ENCODE data around the gene NISCH. TPM values are rescaled to one million over a fixed set of nuclear protein-coding genes. Genes with fewer than 3 reads are reported as not detected.

Gene NISCH
- total and polyA plus RNA-seq, 4 donors: 91.5 to 161 (median 113) TPM

DNA sequence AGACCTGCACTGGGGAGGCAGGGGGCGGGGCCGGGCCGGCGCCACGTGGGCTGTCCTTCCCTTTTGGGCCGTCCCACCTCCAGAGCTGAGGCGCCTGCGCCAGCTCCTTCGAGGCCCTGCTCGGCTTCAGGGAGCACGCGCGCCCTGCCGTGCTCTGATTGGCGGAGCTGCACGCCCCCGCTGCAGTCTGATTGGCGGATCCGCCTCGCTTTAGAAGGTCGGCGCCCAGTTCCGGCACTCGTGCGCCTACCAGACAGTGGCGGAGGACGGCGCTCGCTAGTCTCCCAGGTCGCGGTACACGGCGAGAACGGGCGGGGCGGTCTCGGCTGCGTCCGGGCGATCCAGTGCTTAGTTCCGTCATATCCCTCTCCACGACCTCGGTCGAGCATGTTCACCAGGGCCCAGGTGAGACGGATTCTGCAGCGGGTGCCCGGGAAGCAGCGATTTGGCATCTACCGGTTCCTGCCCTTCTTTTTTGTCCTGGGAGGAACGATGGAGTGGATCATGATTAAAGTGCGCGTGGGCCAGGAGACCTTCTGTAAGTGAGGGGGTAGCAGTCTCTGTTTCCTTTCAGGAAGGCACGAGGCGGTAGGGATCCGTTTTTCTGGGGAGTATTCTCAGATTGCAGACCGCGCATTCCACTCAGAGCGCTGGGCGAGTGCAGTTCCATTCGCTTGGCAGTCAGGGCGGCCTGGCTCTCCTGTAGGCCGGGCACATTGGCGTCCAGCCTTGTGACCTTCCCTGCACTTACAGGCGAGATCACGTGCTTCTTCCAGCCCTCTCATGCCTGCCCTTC, 81.2 kb downstream of the NISCH start, which contains the start of gene UQCC5:
Gene UQCC5 (plus strand): TSS at position 237 of the 796 bp plus-strand sequence. CDS start 151 bp downstream, at position 388.
- Histone ChIP-seq H3K36me3 (ENCODE audit: control insufficient read depth, insufficient read depth, low read length) (peaks cover 10% of the 10 kb centered on the region), H3K4me3 (ENCODE audit: low read depth, low read length) (peak within 1 kb of the TSS; percentile 89), H3K27ac (ENCODE audit: low read depth, low read length) (peak within 1 kb of the TSS; percentile 67), H3K4me1 (ENCODE audit: control insufficient read depth, insufficient read depth, low read length) (peaks cover 53% of the 10 kb centered on the region), H3K9me3 (ENCODE audit: control insufficient read depth, insufficient read depth, low read length) (no peaks in the 10 kb centered on the region), H3K27me3 (ENCODE audit: control insufficient read depth, insufficient read depth, low read length) (no peaks in the 10 kb centered on the region)
- under 1% methylated on average over 65 of the region's 65 CpGs for WGBS (ENCODE audit: insufficient coverage)
- peak; percentile 92 to 99 (median 94) for DNase-seq (ENCODE audit: low read depth in 4 of 6, low spot score in 6 of 6)

DNA sequence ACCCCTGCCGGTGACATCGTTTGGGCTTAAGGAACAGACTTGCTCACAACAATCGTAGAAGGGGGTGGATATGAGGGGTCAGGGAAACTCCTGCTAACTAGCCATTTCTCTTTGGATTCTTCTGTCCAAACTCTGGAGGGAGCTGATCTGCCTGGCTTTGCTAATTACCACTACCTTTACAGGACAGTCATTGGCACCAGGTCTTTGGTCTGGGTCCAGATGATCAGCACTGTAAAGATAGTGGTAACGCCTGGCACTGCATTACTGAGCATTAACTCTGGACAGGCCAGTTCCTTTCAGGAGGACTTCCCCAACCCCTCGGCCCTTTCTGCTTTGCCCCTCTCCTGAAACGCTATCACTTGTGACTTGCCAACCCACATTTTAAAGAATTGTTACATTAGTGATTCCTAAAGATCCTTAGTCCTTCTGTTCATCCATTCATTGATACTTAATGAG, 81.8 kb downstream of the NISCH start:
- no peak for DNase-seq (ENCODE audit: low read depth in 4 of 6, low spot score in 6 of 6)
- peaks cover 47% of the 10 kb centered on the region for H3K4me1 ChIP-seq (ENCODE audit: control insufficient read depth, insufficient read depth, low read length)
- 19% methylated on average over 3 of the region's 6 CpGs for WGBS (ENCODE audit: insufficient coverage)

DNA sequence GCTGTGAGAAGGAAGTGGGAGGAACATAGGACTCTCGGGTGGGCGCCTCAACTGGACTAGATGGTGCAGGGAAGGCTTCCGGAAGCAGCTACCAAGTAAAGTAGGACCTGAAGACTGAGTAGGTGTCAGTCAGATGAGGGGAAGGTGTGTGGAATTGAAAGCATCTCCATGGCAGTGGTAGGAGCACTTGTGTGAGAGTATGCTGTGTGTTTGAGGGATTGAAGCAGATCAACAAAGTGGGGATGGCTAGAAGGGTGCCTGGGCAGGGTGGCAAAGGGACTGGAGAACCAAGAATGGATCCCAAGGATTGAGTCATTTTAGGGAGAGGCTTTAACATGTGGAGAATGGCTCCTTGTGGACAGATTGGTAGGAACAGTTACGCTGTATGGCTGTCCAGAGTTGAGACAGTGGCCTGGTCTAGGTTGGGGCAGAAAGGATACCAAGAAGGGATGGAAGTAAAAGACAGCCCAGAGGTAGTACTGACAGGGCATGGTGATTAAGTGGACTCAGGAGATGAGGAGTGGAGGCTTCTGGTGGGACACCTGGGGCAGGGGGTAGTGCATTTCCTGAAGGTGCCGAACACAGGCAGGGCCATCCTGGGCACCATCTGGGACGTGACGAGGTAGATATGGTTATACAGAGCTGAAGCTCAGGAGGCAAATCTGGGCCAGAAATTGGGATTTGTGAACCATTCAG, 82.5 kb downstream of the NISCH start:
- Histone ChIP-seq H3K27me3 (ENCODE audit: control insufficient read depth, insufficient read depth, low read length) (no peaks in the 10 kb centered on the region), H3K4me1 (ENCODE audit: control insufficient read depth, insufficient read depth, low read length) (peaks cover 40% of the 10 kb centered on the region), H3K36me3 (ENCODE audit: control insufficient read depth, insufficient read depth, low read length) (peaks cover 10% of the 10 kb centered on the region), H3K9me3 (ENCODE audit: control insufficient read depth, insufficient read depth, low read length) (no peaks in the 10 kb centered on the region), H3K4me3 (ENCODE audit: low read depth, low read length) (peak overlapping the region; percentile 89), H3K27ac (ENCODE audit: low read depth, low read length) (no peak overlapping the region)
- WGBS (ENCODE audit: insufficient coverage): 84% methylated on average over 5 of the region's 7 CpGs
- no peak for DNase-seq (ENCODE audit: low read depth in 4 of 6, low spot score in 6 of 6)

More for the DNA sequence above, 81.8 kb downstream of the NISCH start:
- H3K9me3 ChIP-seq (ENCODE audit: control insufficient read depth, insufficient read depth, low read length): no peaks in the 10 kb centered on the region
- H3K36me3 ChIP-seq (ENCODE audit: control insufficient read depth, insufficient read depth, low read length): peaks cover 10% of the 10 kb centered on the region
- H3K4me3 ChIP-seq (ENCODE audit: low read depth, low read length): peak overlapping the region; percentile 89
- peak overlapping the region; percentile 67 for H3K27ac ChIP-seq (ENCODE audit: low read depth, low read length)
- H3K27me3 ChIP-seq (ENCODE audit: control insufficient read depth, insufficient read depth, low read length): no peaks in the 10 kb centered on the region

DNA sequence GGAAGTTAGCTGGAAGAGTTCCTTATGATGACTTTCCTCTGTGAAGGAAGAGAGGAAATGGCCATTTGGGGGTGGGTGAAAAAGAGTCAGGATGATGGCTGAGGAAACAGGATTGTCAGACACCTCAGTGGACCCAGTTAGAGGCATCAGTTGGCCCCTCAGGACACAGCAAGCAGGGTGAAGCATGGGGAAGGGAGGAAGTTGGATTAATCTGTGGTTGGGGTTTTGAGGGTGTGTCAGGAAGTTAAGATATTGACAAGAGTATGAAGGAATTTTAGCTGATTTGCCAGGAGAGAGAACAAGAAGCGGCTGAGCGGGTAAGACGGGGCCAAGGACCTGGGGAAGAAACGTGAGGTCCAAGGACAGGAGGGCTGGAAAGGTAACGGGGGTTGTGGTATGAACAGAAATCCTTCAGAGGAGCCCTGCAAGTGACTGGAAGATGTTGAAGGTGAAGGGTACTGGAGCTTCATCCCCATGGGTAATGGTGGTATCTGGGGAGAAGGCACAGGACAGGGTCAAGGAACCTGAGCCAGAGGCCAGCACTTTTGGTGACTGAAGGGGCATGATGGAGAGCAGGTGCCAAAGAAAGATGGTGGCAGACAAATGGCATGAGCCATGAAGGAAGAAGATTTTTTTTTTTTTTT, 83.7 kb downstream of the NISCH start:
- DNase-seq (ENCODE audit: low read depth in 4 of 6, low spot score in 6 of 6): no peak
- peaks cover 12% of the 10 kb centered on the region for H3K36me3 ChIP-seq (ENCODE audit: control insufficient read depth, insufficient read depth, low read length)
- no peak overlapping the region for H3K27ac ChIP-seq (ENCODE audit: low read depth, low read length)
- peaks cover 37% of the 10 kb centered on the region for H3K4me1 ChIP-seq (ENCODE audit: control insufficient read depth, insufficient read depth, low read length)
- H3K4me3 ChIP-seq (ENCODE audit: low read depth, low read length): no peak overlapping the region
- 92% methylated on average over 5 of the region's 5 CpGs for WGBS (ENCODE audit: insufficient coverage)
- no peaks in the 10 kb centered on the region for H3K9me3 ChIP-seq (ENCODE audit: control insufficient read depth, insufficient read depth, low read length)
- H3K27me3 ChIP-seq (ENCODE audit: control insufficient read depth, insufficient read depth, low read length): no peaks in the 10 kb centered on the region

DNA sequence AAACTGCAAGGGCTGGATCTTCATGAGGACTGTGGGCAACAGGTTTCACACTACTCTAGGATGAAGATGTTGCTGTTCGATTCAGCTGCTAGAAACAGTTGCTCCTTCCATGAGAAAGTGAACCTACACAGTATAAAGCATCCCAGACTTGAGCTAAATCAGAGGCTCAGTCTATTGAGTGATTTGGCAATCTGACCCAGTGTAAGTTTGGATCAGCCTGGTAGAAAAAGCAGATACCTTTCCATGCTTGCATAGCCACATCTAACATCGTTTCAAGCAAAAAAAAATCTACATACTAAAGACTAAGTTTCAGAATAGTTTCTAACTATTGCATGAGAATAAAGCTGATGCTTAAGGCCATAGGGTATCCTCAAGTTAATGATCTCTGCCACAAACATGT, 85.6 kb downstream of the NISCH start:
- H3K36me3 ChIP-seq (ENCODE audit: control insufficient read depth, insufficient read depth, low read length): peaks cover 5% of the 10 kb centered on the region
- no peaks in the 10 kb centered on the region for H3K9me3 ChIP-seq (ENCODE audit: control insufficient read depth, insufficient read depth, low read length)
- H3K27me3 ChIP-seq (ENCODE audit: control insufficient read depth, insufficient read depth, low read length): no peaks in the 10 kb centered on the region
- no peak for DNase-seq (ENCODE audit: low read depth in 4 of 6, low spot score in 6 of 6)
- H3K4me3 ChIP-seq (ENCODE audit: low read depth, low read length): no peak overlapping the region
- WGBS (ENCODE audit: insufficient coverage): no CpG with 5 or more reads among the region's 2 CpGs
- peaks cover 20% of the 10 kb centered on the region for H3K4me1 ChIP-seq (ENCODE audit: control insufficient read depth, insufficient read depth, low read length)
- H3K27ac ChIP-seq (ENCODE audit: low read depth, low read length): no peak overlapping the region

Other genes with a start within 250 kb of the NISCH start
- under 1 TPM in 1 of 2 donors, not detected in 1; 0.11 TPM for gene TLR9, start 230.0 kb upstream of the NISCH start, total RNA-seq
- under 1 TPM in 1 of 2 donors, not detected in 1; 0.41 TPM for gene TLR9, start 230.0 kb upstream of the NISCH start, polyA plus RNA-seq (ENCODE audit: insufficient read length in 2 of 2)
- gene TWF2, start 216.4 kb upstream of the NISCH start, total RNA-seq: 10 to 100 TPM; 20.8 to 26.4 TPM
- gene TWF2, start 216.4 kb upstream of the NISCH start, polyA plus RNA-seq (ENCODE audit: insufficient read length in 2 of 2): 10 to 100 TPM; 35.4 to 36.3 TPM
- gene PPM1M, start 209.8 kb upstream of the NISCH start, total RNA-seq: 10 to 100 TPM in 1 of 2 donors, 1 to 10 TPM in 1; 7.9 to 21.0 TPM
- gene PPM1M, start 209.8 kb upstream of the NISCH start, polyA plus RNA-seq (ENCODE audit: insufficient read length in 2 of 2): 10 to 100 TPM; 18.2 to 21.7 TPM
- 100 to 1,000 TPM in 1 of 2 donors, 10 to 100 TPM in 1; 77.1 to 123 TPM for gene WDR82, start 177.0 kb upstream of the NISCH start, total RNA-seq
- gene WDR82, start 177.0 kb upstream of the NISCH start, polyA plus RNA-seq (ENCODE audit: insufficient read length in 2 of 2): 100 to 1,000 TPM; 144 to 159 TPM
- 1 to 10 TPM; 3.6 to 6.5 TPM for gene GLYCTK, start 167.8 kb upstream of the NISCH start, total RNA-seq
- 10 to 100 TPM; 11.6 to 20.1 TPM for gene GLYCTK, start 167.8 kb upstream of the NISCH start, polyA plus RNA-seq (ENCODE audit: insufficient read length in 2 of 2)
- gene DNAH1, start 139.3 kb upstream of the NISCH start, total RNA-seq: 1 to 10 TPM; 4.2 to 9.8 TPM
- 10 to 100 TPM in 1 of 2 donors, 1 to 10 TPM in 1; 10.0 to 12.9 TPM for gene DNAH1, start 139.3 kb upstream of the NISCH start, polyA plus RNA-seq (ENCODE audit: insufficient read length in 2 of 2)
- gene BAP1, start 45.6 kb upstream of the NISCH start, total RNA-seq: 10 to 100 TPM; 63.3 to 67.7 TPM
- gene BAP1, start 45.6 kb upstream of the NISCH start, polyA plus RNA-seq (ENCODE audit: insufficient read length in 2 of 2): 100 to 1,000 TPM in 1 of 2 donors, 10 to 100 TPM in 1; 97.7 to 101 TPM
- gene PHF7, start 44.9 kb upstream of the NISCH start, total RNA-seq: 1 to 10 TPM; 7.5 to 9.1 TPM
- 1 to 10 TPM; 7.5 to 9.8 TPM for gene PHF7, start 44.9 kb upstream of the NISCH start, polyA plus RNA-seq (ENCODE audit: insufficient read length in 2 of 2)
- gene SEMA3G, start 10.5 kb upstream of the NISCH start, total RNA-seq: 10 to 100 TPM in 1 of 2 donors, 1 to 10 TPM in 1; 6.3 to 26.6 TPM
- 10 to 100 TPM; 18.0 to 19.8 TPM for gene SEMA3G, start 10.5 kb upstream of the NISCH start, polyA plus RNA-seq (ENCODE audit: insufficient read length in 2 of 2)
- 10 to 100 TPM in 1 of 2 donors, 1 to 10 TPM in 1; 3.3 to 17.9 TPM for gene TNNC1, start 1.6 kb upstream of the NISCH start, total RNA-seq
- 1 to 10 TPM in 1 of 2 donors, not detected in 1; 6.1 TPM for gene TNNC1, start 1.6 kb upstream of the NISCH start, polyA plus RNA-seq (ENCODE audit: insufficient read length in 2 of 2)
- 10 to 100 TPM; 38.3 to 79.7 TPM for gene STAB1, start 39.7 kb downstream of the NISCH start, total RNA-seq
- gene STAB1, start 39.7 kb downstream of the NISCH start, polyA plus RNA-seq (ENCODE audit: insufficient read length in 2 of 2): 10 to 100 TPM; 34.5 to 38.3 TPM
- 10 to 100 TPM; 33.6 to 83.3 TPM for gene NT5DC2, start 78.3 kb downstream of the NISCH start, total RNA-seq
- 100 to 1,000 TPM; 204 to 205 TPM for gene NT5DC2, start 78.3 kb downstream of the NISCH start, polyA plus RNA-seq (ENCODE audit: insufficient read length in 2 of 2)
- gene UQCC5, start 81.0 kb downstream of the NISCH start, total RNA-seq: 10 to 100 TPM in 1 of 2 donors, 1 to 10 TPM in 1; 2.8 to 19.9 TPM
- 10 to 100 TPM; 21.7 to 21.9 TPM for gene UQCC5, start 81.0 kb downstream of the NISCH start, polyA plus RNA-seq (ENCODE audit: insufficient read length in 2 of 2)
- 100 to 1,000 TPM in 1 of 2 donors, 10 to 100 TPM in 1; 71.9 to 105 TPM for gene PBRM1, start 230.3 kb downstream of the NISCH start, total RNA-seq
- gene PBRM1, start 230.3 kb downstream of the NISCH start, polyA plus RNA-seq (ENCODE audit: insufficient read length in 2 of 2): 10 to 100 TPM; 35.9 to 46.9 TPM
- gene GNL3, start 230.4 kb downstream of the NISCH start, total RNA-seq: 10 to 100 TPM; 63.7 to 74.7 TPM
- 10 to 100 TPM; 65.0 to 75.6 TPM for gene GNL3, start 230.4 kb downstream of the NISCH start, polyA plus RNA-seq (ENCODE audit: insufficient read length in 2 of 2)